GM18507 (cell line): Measurements from ENCODE around the gene MRPL42.
"Not testable (repeated sequence)": the region's sequence is repeated elsewhere in the genome, so short reads cannot be mapped to it uniquely, and the experiment has no call there.

Experiments
- DNase-seq: peaks from one replicate; pipeline ENCODE4 v3.0.0; 2011; ENCODE audit warnings: low read depth; ENCODE audit not compliant: insufficient read length; ENCODE audit errors: extremely low spot score
- FAIRE-seq: peaks from 2 replicates; lab custom pipeline; 2011; peaks lifted over from hg19 to GRCh38; lab: Jason Lieb, UNC

Gene MRPL42

DNA sequence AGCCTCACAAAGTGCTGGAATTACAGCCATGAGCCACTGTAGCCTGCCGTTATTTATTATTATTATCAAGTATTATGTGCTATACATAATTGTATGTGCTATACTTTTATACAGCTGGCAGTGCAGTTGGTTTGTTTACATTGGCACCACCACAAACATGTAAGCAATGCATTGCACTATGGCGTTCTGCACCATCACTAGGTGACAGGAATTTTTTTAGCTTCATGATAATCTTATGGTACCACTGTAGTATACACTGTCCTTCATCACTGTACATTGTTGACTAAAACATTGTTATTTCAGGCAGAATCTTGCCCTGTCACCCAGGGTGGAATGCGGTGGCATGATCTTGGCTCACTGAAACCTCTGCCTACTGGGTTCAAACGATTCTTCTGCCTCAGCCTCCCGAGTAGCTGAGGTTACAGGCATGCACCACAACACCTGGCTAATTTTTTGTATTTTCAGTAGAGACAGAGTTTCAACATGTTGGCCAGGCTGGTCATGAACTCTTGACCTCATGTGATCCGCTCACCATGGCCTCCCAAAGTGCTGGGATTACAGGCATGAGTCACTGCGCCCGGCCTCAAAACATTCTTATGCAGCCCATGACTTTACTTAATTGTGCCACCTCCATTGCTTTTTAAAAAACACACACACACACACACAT is 17.1 kb downstream of the MRPL42 start:
- DNase-seq (no peak), FAIRE-seq (no peak)

GRCh38 chr12:93492808-93493207 is 25.5 kb downstream of the MRPL42 start:
- peak; percentile 60 for FAIRE-seq
- DNase-seq = not testable (repeated sequence)

DNA sequence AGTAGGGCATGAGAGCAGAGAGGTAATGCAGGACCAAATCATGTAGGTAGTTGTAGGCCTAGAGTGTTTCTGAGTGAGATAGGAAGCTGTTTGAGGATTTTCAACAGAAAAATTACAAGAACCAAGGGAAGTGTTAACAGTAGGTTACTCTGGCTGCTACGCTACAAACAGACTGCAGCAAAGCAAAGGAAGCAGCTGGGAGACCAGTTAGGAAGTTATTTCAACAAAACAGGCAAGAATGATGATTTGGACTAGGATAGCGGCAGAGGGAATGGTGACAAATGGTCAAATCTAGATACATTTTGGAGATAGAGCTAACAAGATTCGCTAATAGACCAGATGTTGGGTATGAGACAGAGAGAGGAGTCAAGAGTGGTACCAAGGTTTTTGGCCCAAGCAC is 26.8 kb downstream of the MRPL42 start:
- no peak for FAIRE-seq
- DNase-seq = no peak

- FAIRE-seq = peak; percentile 62
- DNase-seq = no peak
Measured at GRCh38 chr12:93497456-93497855, 30.1 kb downstream of the MRPL42 start.

- DNase-seq = not testable (repeated sequence)
- peak; percentile 62 for FAIRE-seq
Measured at GRCh38 chr12:93498813-93499212, 31.5 kb downstream of the MRPL42 start.

GRCh38 chr12:93500201-93500600 is 32.9 kb downstream of the MRPL42 start:
- FAIRE-seq (no peak), DNase-seq (no peak)

GRCh38 chr12:93500667-93501066 is 33.4 kb downstream of the MRPL42 start:
- FAIRE-seq = no peak
- no peak for DNase-seq

GRCh38 chr12:93502802-93503623 is 35.7 kb downstream of the MRPL42 start:
- FAIRE-seq = peak; percentile 67
- DNase-seq = no peak

DNA sequence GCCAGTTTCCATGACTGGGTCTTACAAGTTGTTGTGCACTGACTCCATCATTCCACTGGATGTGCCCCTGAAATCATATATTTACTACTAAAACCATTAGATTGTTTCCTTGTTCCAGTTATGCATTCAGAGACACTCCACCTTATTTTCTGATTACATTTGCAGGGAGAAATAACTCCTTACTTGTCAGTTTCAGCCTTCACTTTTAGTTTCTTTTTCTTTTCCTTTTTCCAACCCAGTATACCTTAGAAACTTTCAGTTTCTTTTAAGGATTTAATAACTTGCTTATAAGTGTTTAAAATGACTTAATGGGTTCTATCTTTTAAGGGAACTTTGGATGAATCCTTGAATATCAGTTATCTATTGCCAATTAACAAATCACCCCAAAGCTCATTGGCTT is 39.9 kb downstream of the MRPL42 start:
- FAIRE-seq = peak; percentile 29
- no peak for DNase-seq

DNA sequence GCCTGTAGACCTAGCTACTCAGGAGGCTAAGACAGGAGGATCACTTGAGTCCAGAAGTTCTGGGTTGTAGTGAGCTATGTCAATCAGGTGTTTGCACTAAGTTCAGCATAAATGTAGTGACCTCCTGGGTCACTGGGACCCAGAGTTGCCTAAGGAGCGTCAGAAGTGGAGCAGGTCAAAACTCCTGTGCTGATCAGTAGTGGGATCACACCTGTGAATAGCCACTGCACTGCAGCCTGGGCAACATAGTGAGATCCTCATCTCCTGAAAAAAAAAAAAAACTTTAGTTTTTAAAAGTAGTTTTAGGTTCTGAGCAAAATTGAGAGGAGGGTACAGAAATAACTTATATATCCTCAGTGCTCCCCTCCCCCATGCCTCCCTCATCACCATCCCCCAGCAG is 42.2 kb downstream of the MRPL42 start:
- DNase-seq (no peak), FAIRE-seq (no peak)

GRCh38 chr12:93514853-93515252 is 47.5 kb downstream of the MRPL42 start:
- no peak for FAIRE-seq
- DNase-seq = no peak

DNA sequence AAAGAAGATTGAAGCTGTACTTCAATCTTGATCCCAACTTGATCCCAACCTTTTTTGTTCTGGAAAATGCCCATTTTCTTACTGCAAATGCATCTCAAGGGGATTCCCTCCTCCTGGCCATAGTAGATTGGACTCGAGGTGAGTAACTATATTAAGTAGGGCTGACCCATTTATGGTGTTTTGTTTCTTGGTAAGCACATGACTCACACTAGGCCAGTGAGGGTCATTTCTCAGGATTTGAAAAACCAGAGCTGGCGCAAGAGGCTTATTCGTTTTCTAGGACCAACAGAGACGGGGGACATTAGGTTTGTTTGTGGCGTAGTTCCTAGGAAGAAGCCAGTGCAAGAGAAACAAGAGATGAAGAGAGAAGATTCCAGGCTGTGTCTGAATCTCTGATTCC is 51.4 kb downstream of the MRPL42 start:
- DNase-seq (no peak), FAIRE-seq (no peak)

DNA sequence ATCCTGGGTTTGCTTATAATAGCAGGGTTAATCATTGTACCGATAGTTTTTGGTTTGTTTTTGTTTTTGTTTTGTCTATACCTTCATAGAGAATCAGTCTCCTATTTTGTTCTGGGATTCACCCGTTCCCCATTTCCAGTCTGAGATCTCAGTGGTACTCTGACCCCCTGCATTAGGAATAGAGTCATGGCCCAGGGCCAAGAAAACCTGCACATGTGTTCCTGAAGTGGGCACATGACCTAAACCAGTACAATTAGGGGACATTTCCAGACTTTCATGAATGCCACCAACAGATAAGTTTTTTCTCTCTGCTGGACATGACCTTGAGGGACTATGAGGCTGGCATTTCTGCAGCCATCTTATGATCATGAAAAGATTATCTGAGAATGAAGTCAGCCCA is 52.5 kb downstream of the MRPL42 start:
- FAIRE-seq (no peak), DNase-seq (no peak)

DNA sequence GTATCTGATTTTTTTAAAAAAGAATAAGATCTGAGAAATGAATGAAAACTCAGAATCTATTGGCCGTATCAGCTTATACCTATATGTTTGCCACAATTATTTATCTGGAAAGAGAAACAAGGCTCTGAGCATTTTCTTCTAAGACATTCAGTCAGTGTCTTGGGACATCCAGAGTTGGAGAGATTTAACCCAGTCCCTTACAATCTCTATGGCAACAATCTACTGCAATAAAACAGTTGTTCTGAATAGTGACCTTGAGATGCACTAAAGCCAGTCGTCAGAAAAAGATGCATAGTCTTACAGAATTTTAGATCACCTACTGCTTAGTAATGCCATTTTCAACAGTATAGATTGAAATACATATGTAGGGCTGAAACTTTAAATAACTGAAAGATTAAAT is 53.1 kb downstream of the MRPL42 start:
- DNase-seq = no peak
- FAIRE-seq = no peak

GRCh38 chr12:93521225-93522080 is 54.1 kb downstream of the MRPL42 start:
- DNase-seq (no peak), FAIRE-seq (no peak)

GRCh38 chr12:93524386-93525133 is 57.2 kb downstream of the MRPL42 start:
- no peak for FAIRE-seq

GRCh38 chr12:93526786-93527428 is 59.6 kb downstream of the MRPL42 start:
- FAIRE-seq (no peak), DNase-seq (no peak)

More at GRCh38 chr12:93524386-93525133, 57.2 kb downstream of the MRPL42 start:
- DNase-seq = no peak

- FAIRE-seq (no peak), DNase-seq (no peak)
Measured at GRCh38 chr12:93530358-93530757, 63.0 kb downstream of the MRPL42 start.

- FAIRE-seq (no peak), DNase-seq (no peak)
Measured at GRCh38 chr12:93533310-93533709, 66.0 kb downstream of the MRPL42 start.
